ENCODE results near the gene IFNAR2.

The IFNAR2 gene

GRCh38 chr21:33229099-33229783 is 497 bp upstream of the IFNAR2 start:
- DNase-seq (ENCODE audit: extremely low read depth, low read depth), result no peak
- TF ChIP-seq CTCF (IDR thresholded peaks at IDR 0.05; ENCODE audit: low read depth, low read length, missing control alignments), result no peak
- H3K4me3 ChIP-seq (replicated peaks; ENCODE audit: low read depth, low read length), result peak overlapping the region; percentile 69

GRCh38 chr21:33230545-33231324 is 997 bp downstream of the IFNAR2 start:
- H3K4me3 ChIP-seq (replicated peaks; ENCODE audit: low read depth, low read length), result peak overlapping the region; percentile 69
- TF ChIP-seq CTCF (IDR thresholded peaks at IDR 0.05; ENCODE audit: low read depth, low read length, missing control alignments), result peak; percentile 17
- DNase-seq (ENCODE audit: extremely low read depth, low read depth), result no peak

- H3K4me3 ChIP-seq (replicated peaks; ENCODE audit: low read depth, low read length), result no peak overlapping the region; the same call in 1 of the 2 replicates
- DNase-seq (ENCODE audit: extremely low read depth, low read depth), result no peak
- no peak for TF ChIP-seq CTCF (IDR thresholded peaks at IDR 0.05; ENCODE audit: low read depth, low read length, missing control alignments)
Observed at GRCh38 chr21:33231526-33231925, 1.8 kb downstream of the IFNAR2 start.

GRCh38 chr21:33232291-33233034 is 2.7 kb downstream of the IFNAR2 start:
- DNase-seq (ENCODE audit: extremely low read depth, low read depth), result no peak
- no peak for TF ChIP-seq CTCF (IDR thresholded peaks at IDR 0.05; ENCODE audit: low read depth, low read length, missing control alignments)
- no peak overlapping the region for H3K4me3 ChIP-seq (replicated peaks; ENCODE audit: low read depth, low read length)

GRCh38 chr21:33234635-33235520 is 5.1 kb downstream of the IFNAR2 start:
- no peak for TF ChIP-seq CTCF (IDR thresholded peaks at IDR 0.05; ENCODE audit: low read depth, low read length, missing control alignments)
- DNase-seq (ENCODE audit: extremely low read depth, low read depth), result no peak
- H3K4me3 ChIP-seq (replicated peaks; ENCODE audit: low read depth, low read length), result no peak overlapping the region

Data from HFF-Myc (cell line).